A549 (cell line): ENCODE measurements around the gene CDH4. TPM values are rescaled to one million over a fixed set of nuclear protein-coding genes. Genes with fewer than 3 reads are reported as not detected.

ENCODE experiments used
- ATAC-seq, 2 experiments: fragments of 200-7000 bp in 1 of 2; fragments of >200 bp in 1 of 2; cut with Nextera tagmentation in 1 of 2; cut with Tn5 transposase in 1 of 2; 3 replicates each; pipeline versions ENCODE4 v1.8.0 to v1.9.1; 2018 to 2020; ENCODE audit warnings: mild to moderate bottlenecking in 1 of 2, moderate library complexity in 1 of 2
- CTCF ChIA-PET: fragments of 300-600 bp; sonication (Branson Sonifier 250); formaldehyde crosslinking; extraction: SDS; loops from one replicate; lab custom pipeline; 2021; ENCODE audit warnings: antibody characterized with exemption, inconsistent platforms; lab: Yijun Ruan, JAX
- POLR2A ChIA-PET: fragments of 350-600 bp; formaldehyde crosslinking; extraction: SDS; loops from one replicate; lab custom pipeline; 2021; ENCODE audit warnings: antibody characterized with exemption, inconsistent platforms; lab: Yijun Ruan, JAX
- DNase-seq, 2 experiments: peaks; one replicate each; pipeline versions ENCODE4 v3.0.0 to v3.0.0-alpha.2; 2011 to 2016; ENCODE audit warnings: low read depth in 1 of 2, low spot score in 1 of 2
- FAIRE-seq: peaks from 2 replicates; lab custom pipeline; 2011; peaks lifted over from hg19 to GRCh38; lab: Jason Lieb, UNC
- H3K27ac ChIP-seq, 2 experiments: fragments of >200 bp; sonication (Bioruptor Twin); formaldehyde crosslinking; 3 replicates each; pipeline ENCODE4 v1.5.1; 2016 to 2017
- H3K4me1 ChIP-seq: fragments of >200 bp; sonication (Bioruptor Twin); formaldehyde crosslinking; 3 replicates; pipeline ENCODE4 v1.6.1; 2016
- H3K4me2 ChIP-seq: fragments of >200 bp; sonication (Bioruptor Twin); formaldehyde crosslinking; 3 replicates; pipeline ENCODE4 v1.6.1; 2016
- H3K4me3 ChIP-seq: fragments of >200 bp; sonication (Bioruptor Twin); formaldehyde crosslinking; 3 replicates; pipeline ENCODE4 v1.5.1; 2016
- H3K9me3 ChIP-seq: fragments of >200 bp; sonication (Bioruptor Twin); formaldehyde crosslinking; 3 replicates; pipeline ENCODE4 v1.6.1; 2016
- CEBPB ChIP-seq, 2 experiments: fragments of >200 bp in 1 of 2; sonication (Bioruptor Twin) in 1 of 2; formaldehyde crosslinking in 1 of 2; IDR thresholded peaks; 2 replicates each; pipeline ENCODE4 v1.6.1; 2012 to 2016
- EHF ChIP-seq: fragments of 250-450 bp; sonication (Bioruptor Pico); IDR thresholded peaks from 2 replicates; pipeline ENCODE4 v1.5.0; 2020; ENCODE audit warnings: mild to moderate bottlenecking
- EHMT2 ChIP-seq: fragments of 200-600 bp; sonication (generic); IDR thresholded peaks from 2 replicates; pipeline ENCODE4 v1.6.1; 2016; ENCODE audit warnings: antibody characterized with exemption, low read depth, mild to moderate bottlenecking, moderate library complexity
- ELK1 ChIP-seq: fragments of 150-350 bp; IDR thresholded peaks from 2 replicates; pipeline ENCODE4 v1.6.1; 2014; ENCODE audit warnings: low read depth, mild to moderate bottlenecking, low read length
- FOSL2 ChIP-seq, 2 experiments: fragments of 450-650 bp in 1 of 2; fragments of >200 bp in 1 of 2; sonication (Bioruptor Twin) in 1 of 2; formaldehyde crosslinking; IDR thresholded peaks; 2 replicates each; pipeline versions ENCODE4 v1.5.0 to v1.6.1; 2016 to 2020; ENCODE audit warnings: mild to moderate bottlenecking in 1 of 2, moderate library complexity in 1 of 2
- FOXS1 ChIP-seq: fragments of 250-450 bp; sonication (Bioruptor Pico); IDR thresholded peaks from 2 replicates; pipeline ENCODE4 v1.5.0; 2020; ENCODE audit warnings: mild to moderate bottlenecking, moderate library complexity
- GATA3 ChIP-seq: IDR thresholded peaks from 2 replicates; pipeline ENCODE4 v1.6.1; 2012; ENCODE audit warnings: borderline replicate concordance
- HEYL ChIP-seq: fragments of 250-450 bp; sonication (Bioruptor Pico); IDR thresholded peaks from 2 replicates; pipeline ENCODE4 v1.8.0; 2021; ENCODE audit warnings: mild to moderate bottlenecking, moderate library complexity
- HOXA7 ChIP-seq: fragments of 250-450 bp; sonication (Bioruptor Pico); IDR thresholded peaks from 2 replicates; pipeline ENCODE4 v1.5.0; 2020; ENCODE audit warnings: mild to moderate bottlenecking, moderate library complexity
- HOXB13 ChIP-seq: fragments of 250-450 bp; sonication (Bioruptor Pico); IDR thresholded peaks from 2 replicates; pipeline ENCODE4 v1.5.0; 2020; ENCODE audit warnings: low read depth, mild to moderate bottlenecking, moderate library complexity
- JUN ChIP-seq, 2 experiments: fragments of >200 bp; sonication (Bioruptor Twin); formaldehyde crosslinking; IDR thresholded peaks; 2 replicates in 1 of 2; 3 replicates in 1 of 2; pipeline ENCODE4 v1.6.1; 2016 to 2017
- KDM1A ChIP-seq: fragments of 200-600 bp; sonication (generic); IDR thresholded peaks from 2 replicates; pipeline ENCODE4 v1.6.1; 2016; ENCODE audit warnings: low read depth, mild to moderate bottlenecking
- MAFK ChIP-seq: fragments of 450-650 bp; IDR thresholded peaks from 2 replicates; pipeline ENCODE4 v1.6.1; 2014; ENCODE audit not compliant: partially characterized antibody
- NFE2L2 ChIP-seq: fragments of 150-350 bp; conservative IDR thresholded peaks from 2 replicates; pipeline ENCODE4 v1.6.1; 2014; ENCODE audit warnings: low read length
- POLR2AphosphoS2 ChIP-seq: conservative IDR thresholded peaks from 2 replicates; pipeline ENCODE4 v1.6.1; 2012; ENCODE audit warnings: low read length, improper control_type of control experiment, inconsistent platforms
- RARB ChIP-seq: fragments of 250-450 bp; sonication (Bioruptor Pico); IDR thresholded peaks from 2 replicates; pipeline ENCODE4 v1.8.0; 2021; ENCODE audit warnings: mild to moderate bottlenecking, moderate library complexity
- RNF2 ChIP-seq: fragments of 200-600 bp; sonication (generic); IDR thresholded peaks from 2 replicates; pipeline ENCODE4 v1.6.1; 2016; ENCODE audit warnings: low read depth, mild to moderate bottlenecking, antibody characterized with exemption, moderate library complexity, borderline replicate concordance
- SMC3 ChIP-seq: fragments of >200 bp; sonication (Bioruptor Twin); formaldehyde crosslinking; IDR thresholded peaks from 3 replicates; pipeline ENCODE4 v1.6.1; 2018; ENCODE audit warnings: inconsistent platforms
- SREBF2 ChIP-seq: fragments of 450-650 bp; IDR thresholded peaks from 2 replicates; pipeline ENCODE4 v1.6.1; 2014; ENCODE audit warnings: mild to moderate bottlenecking, moderate library complexity
- ZC3H11A ChIP-seq: fragments of 450-650 bp; IDR thresholded peaks from 2 replicates; pipeline ENCODE4 v1.6.1; 2014; ENCODE audit warnings: antibody characterized with exemption, mild to moderate bottlenecking
- ZSCAN20 ChIP-seq: fragments of 250-450 bp; sonication (Bioruptor Pico); IDR thresholded peaks from 2 replicates; pipeline ENCODE4 v1.8.0; 2022; ENCODE audit warnings: mild to moderate bottlenecking, moderate library complexity
- WGBS: methylation state at CpG from one replicate; pipeline ENCODE4 v1.1.6; 2017; ENCODE audit errors: missing lambda C conversion rate; 5-methylcytosine and 5-hydroxymethylcytosine counted together
- polyA plus RNA-seq, 4 experiments: library from polyadenylated mRNA; depleted of rRNA in 3 of 4; stranded (reverse); fragments of >200 nt; fragmentation: RNase III in 1 of 4; extraction: RNeasy Plus Mini Kit Qiagen cat#74134 plus additional on column Dnase treatment in 1 of 4; gene quantifications; 2 replicates in 3 of 4; 3 replicates in 1 of 4; pipeline ENCODE4 v1.2.3, GENCODE V29; 2011 to 2017
- TF ChIP-seq, protein P1 (sequence below): fragments of >200 bp; sonication (Bioruptor Twin); formaldehyde crosslinking; IDR thresholded peaks from 3 replicates; pipeline ENCODE4 v1.5.1; 2016
- TF ChIP-seq, protein P2 (sequence below): fragments of 250-450 bp; sonication (Bioruptor Pico); IDR thresholded peaks from 2 replicates; pipeline ENCODE4 v1.5.0; 2020; ENCODE audit warnings: low read depth, mild to moderate bottlenecking, moderate library complexity

CDH4 gene
- polyA plus RNA-seq, 2 of the 4 experiments (the other 2 are of a cell fraction) = 3.4 to 10.3 TPM

- WGBS = 82% methylated on average over 14 of the region's 14 CpGs
- DNase-seq (no peak), FAIRE-seq (no peak), ATAC-seq (no peak)
- no peak overlapping the region for H3K4me2 ChIP-seq
- no peaks in the 10 kb centered on the region for H3K9me3 ChIP-seq
- no peak overlapping the region for H3K27ac ChIP-seq
- no peak overlapping the region for H3K4me3 ChIP-seq
- ChIA-PET CTCF (no interaction called here), POLR2A (no interaction called here)
- TF ChIP-seq EHF (CRISPR knock-in tag) (no peak), ZSCAN20 (CRISPR knock-in tag) (no peak), SMC3 (no peak), SREBF2 (no peak), NFE2L2 (no peak), FOSL2 (IDR thresholded peaks at IDR 0.05) (no peak), FOSL2 (CRISPR knock-in tag; IDR thresholded peaks at IDR 0.05) (no peak), HOXB13 (CRISPR knock-in tag) (no peak), HEYL (no peak), EHMT2 (no peak), CEBPB (IDR thresholded peaks at IDR 0.05) (no peak)
- TF ChIP-seq, protein P1, sequence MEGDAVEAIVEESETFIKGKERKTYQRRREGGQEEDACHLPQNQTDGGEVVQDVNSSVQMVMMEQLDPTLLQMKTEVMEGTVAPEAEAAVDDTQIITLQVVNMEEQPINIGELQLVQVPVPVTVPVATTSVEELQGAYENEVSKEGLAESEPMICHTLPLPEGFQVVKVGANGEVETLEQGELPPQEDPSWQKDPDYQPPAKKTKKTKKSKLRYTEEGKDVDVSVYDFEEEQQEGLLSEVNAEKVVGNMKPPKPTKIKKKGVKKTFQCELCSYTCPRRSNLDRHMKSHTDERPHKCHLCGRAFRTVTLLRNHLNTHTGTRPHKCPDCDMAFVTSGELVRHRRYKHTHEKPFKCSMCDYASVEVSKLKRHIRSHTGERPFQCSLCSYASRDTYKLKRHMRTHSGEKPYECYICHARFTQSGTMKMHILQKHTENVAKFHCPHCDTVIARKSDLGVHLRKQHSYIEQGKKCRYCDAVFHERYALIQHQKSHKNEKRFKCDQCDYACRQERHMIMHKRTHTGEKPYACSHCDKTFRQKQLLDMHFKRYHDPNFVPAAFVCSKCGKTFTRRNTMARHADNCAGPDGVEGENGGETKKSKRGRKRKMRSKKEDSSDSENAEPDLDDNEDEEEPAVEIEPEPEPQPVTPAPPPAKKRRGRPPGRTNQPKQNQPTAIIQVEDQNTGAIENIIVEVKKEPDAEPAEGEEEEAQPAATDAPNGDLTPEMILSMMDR = no peak
- TF ChIP-seq, protein P2, sequence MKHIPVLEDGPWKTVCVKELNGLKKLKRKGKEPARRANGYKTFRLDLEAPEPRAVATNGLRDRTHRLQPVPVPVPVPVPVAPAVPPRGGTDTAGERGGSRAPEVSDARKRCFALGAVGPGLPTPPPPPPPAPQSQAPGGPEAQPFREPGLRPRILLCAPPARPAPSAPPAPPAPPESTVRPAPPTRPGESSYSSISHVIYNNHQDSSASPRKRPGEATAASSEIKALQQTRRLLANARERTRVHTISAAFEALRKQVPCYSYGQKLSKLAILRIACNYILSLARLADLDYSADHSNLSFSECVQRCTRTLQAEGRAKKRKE (CRISPR knock-in tag) = no peak
- no peaks in the 10 kb centered on the region for H3K4me1 ChIP-seq
These were observed 318.7 kb downstream of the CDH4 start for GRCh38 chr20:61570646-61571195.

DNA sequence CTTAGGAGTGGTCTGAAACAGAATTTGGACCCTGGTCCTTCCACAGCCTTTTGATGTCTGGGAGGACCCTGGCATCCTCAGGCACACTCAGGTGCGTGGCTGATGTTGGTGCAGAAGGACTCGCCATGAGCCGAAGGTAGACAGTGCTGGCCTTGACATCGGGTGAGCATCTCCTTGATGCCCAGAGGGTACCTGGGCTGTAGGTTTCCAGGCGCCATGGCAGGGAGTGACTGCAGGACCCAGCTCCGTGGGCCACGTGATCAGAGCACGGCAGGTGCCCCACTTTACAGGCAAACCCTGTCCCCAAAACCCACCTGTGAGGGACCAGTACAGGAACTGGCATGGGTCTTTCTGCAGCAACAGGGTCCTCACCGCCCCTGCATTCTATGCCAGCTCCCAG lies 319.2 kb downstream of the CDH4 start:
- CTCF ChIA-PET = no interaction called here
- WGBS = 82% methylated on average over 8 of the region's 9 CpGs
- H3K4me1 ChIP-seq = no peaks in the 10 kb centered on the region

DNA sequence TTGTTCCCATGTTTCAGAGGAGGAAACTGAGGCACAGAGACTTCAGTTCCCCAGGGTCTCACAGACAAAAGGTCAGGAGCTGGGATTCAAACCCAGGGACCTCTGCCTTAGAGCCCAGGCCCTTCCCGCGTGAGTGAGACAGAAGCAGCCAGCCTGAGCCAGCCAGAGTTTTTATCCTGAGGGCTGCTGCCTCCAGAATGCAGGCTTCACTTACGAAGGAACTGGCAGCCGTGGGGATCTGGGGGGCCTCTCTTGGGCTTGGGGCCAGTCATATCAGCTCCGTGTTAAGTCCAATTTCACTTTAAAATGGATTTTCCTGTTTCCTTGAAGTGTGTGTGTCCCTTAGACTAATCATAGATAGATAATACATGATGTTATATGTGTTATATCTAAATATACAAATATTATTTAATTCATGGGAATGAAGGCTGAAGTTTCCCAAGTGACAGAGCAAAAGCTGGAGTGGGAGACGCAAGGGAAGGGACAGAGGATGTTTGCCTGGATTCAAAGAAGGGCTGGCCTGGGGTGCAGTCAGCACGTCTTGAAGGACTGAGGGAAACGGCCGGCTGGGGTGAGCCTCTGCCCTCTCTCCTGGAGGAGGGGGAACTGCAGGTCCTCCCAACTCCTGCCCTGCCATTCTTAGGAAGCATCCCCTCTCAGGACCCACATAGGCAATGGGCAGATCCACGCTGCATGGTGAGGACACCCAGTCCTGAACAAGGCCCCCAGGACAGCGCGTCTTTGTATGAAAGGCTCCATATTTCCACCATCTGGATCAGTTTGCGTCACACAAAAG lies 320.1 kb downstream of the CDH4 start:
- no peak for ATAC-seq
- no peak for DNase-seq
- Histone ChIP-seq H3K9me3 (no peaks in the 10 kb centered on the region), H3K4me3 (no peak overlapping the region), H3K27ac (no peak overlapping the region), H3K4me1 (no peaks in the 10 kb centered on the region), H3K4me2 (no peak overlapping the region)
- FAIRE-seq = no peak
- ChIA-PET POLR2A (no interaction called here), CTCF (interaction anchor here (0.6 kb wide), 1 partner anchor 11 kb away, joined by 3 read pairs; no protein-coding TSS in a partner anchor)
- 73% methylated on average over 12 of the region's 13 CpGs for WGBS
- TF ChIP-seq FOXS1 (CRISPR knock-in tag) (no peak), GATA3 (no peak), HOXB13 (CRISPR knock-in tag) (no peak)

More for the DNA sequence above, 319.2 kb downstream of the CDH4 start:
- no peak overlapping the region for H3K4me3 ChIP-seq
- no peak for FAIRE-seq
- DNase-seq = no peak
- POLR2A ChIA-PET = no interaction called here
- ATAC-seq = no peak
- no peak overlapping the region for H3K4me2 ChIP-seq
- TF ChIP-seq KDM1A (no peak), EHMT2 (no peak)
- TF ChIP-seq, all 56 proteins: peak for 0
- Histone ChIP-seq H3K9me3 (no peaks in the 10 kb centered on the region), H3K27ac (no peak overlapping the region)

- ChIA-PET POLR2A (no interaction called here), CTCF (no interaction called here)
- H3K27ac ChIP-seq = no peak overlapping the region
- no peak overlapping the region for H3K4me2 ChIP-seq
- WGBS = 78% methylated on average over 7 of the region's 7 CpGs
- FAIRE-seq = no peak
- no peaks in the 10 kb centered on the region for H3K4me1 ChIP-seq
- H3K9me3 ChIP-seq = no peaks in the 10 kb centered on the region
- no peak for ATAC-seq
- no peak for TF ChIP-seq RARB
- no peak for TF ChIP-seq HOXA7
- no peak for TF ChIP-seq POLR2AphosphoS2
- no peak for TF ChIP-seq RNF2
- no peak for TF ChIP-seq GATA3
- TF ChIP-seq ZC3H11A = no peak
- no peak for TF ChIP-seq ELK1
- TF ChIP-seq, protein P2 (CRISPR knock-in tag) = no peak
- TF ChIP-seq MAFK = no peak
- no peak for TF ChIP-seq JUN (IDR thresholded peaks at IDR 0.05)
- no peak for TF ChIP-seq KDM1A
- H3K4me3 ChIP-seq = no peak overlapping the region
- DNase-seq = no peak
These were observed 320.7 kb downstream of the CDH4 start for GRCh38 chr20:61572789-61573188.
